HG03097 (cell line): ENCODE results near the gene FANK1.

Experiments used
- ATAC-seq: cut with Tn5 transposase; IDR thresholded peaks from one replicate; pipeline ENCODE4 v1.9.1; 2021; ENCODE audit not compliant: unreplicated experiment, low FRiP score

FANK1 gene, protein sequence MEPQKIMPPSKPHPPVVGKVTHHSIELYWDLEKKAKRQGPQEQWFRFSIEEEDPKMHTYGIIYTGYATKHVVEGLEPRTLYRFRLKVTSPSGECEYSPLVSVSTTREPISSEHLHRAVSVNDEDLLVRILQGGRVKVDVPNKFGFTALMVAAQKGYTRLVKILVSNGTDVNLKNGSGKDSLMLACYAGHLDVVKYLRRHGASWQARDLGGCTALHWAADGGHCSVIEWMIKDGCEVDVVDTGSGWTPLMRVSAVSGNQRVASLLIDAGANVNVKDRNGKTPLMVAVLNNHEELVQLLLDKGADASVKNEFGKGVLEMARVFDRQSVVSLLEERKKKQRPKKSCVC

DNA sequence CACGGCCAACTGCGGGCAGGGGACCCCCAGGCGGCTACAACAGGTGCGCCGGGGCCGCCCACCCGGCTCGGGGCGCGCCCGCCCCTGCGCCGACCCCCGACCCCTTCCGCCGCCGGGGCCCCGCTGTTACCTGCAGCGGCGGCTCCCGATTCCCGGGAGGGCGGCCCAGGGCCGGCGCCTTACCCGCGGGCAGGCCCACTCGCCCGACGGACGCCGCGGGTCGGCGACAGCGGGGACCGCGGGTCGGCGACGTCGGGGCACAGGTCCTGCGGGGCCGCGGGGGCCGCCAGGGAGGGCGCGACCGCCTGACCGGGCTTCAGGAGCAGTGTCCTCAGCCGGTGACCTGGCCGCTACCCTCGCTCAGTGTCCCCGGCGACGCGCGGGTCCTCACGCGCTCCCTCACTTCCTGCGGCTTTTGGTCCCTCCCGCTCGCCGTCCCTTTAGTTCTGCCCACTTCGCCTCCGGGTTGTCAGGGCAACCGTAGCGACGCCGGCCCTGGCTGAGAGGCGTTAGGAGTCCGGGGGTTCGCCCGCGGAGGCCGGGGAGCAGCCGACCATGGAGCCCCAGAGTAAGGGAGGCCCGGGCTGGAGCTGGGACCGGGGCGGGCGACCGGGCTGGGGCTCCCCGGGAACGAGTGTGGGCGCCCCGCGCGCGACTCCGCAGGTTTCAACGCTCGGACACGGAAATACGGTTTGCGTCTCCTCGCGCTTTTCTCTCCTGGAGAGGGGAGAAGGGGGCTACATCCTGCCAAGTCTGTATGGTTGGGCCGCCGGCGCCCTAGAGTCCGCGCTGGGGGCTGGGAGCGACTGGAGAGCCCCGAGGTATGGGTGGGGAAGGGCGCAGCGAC is at the start of gene FANK1:
FANK1 (plus strand) TSS at position 477 of the 847 bp plus-strand sequence; CDS start at position 556, 79 bp downstream.
- ATAC-seq = peak; percentile 78

- no peak for ATAC-seq
Observed at GRCh38 chr10:125846894-125847293, 49.5 kb upstream of the FANK1 start.

DNA sequence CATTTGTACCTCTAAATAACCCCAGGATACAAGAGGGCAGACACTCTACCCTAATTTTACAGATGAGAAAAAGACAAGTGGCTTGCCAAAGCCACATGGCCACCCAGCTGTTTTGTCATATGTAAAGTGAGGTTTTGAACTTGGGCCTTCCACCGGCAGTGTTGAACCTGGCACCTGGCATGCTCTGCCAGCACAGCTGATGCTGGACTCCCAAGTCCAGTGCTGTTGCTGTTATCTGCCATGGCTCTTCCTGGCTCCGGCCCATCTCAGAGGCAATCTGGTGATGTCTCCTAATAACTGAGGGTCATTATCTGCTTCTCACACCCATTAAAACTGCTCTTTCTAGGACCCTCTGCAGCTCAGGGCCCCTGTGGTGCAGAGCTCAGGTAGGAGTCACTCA is 48.0 kb upstream of the FANK1 start:
- no peak for ATAC-seq

GRCh38 chr10:125848857-125849256 is 47.5 kb upstream of the FANK1 start:
- ATAC-seq = no peak

DNA sequence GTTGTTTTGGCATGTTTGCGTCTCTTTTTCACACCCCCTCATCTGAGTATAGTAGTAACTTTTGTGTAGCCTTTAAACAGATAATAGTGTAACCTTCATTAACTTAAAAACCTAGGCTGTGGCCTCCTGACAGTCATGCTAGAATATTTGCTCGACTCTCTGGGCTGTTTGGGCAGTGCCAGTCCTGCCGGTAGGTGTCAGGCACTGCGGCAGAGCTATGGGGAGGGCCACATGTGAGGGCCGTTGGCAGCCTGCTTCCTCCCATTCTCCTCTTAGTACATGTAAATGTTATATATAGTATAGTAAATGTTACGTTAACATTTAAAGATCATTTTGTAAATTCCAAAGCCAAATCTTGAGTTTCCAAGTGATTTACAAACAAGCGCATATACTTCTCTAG is 46.9 kb upstream of the FANK1 start:
- no peak for ATAC-seq

DNA sequence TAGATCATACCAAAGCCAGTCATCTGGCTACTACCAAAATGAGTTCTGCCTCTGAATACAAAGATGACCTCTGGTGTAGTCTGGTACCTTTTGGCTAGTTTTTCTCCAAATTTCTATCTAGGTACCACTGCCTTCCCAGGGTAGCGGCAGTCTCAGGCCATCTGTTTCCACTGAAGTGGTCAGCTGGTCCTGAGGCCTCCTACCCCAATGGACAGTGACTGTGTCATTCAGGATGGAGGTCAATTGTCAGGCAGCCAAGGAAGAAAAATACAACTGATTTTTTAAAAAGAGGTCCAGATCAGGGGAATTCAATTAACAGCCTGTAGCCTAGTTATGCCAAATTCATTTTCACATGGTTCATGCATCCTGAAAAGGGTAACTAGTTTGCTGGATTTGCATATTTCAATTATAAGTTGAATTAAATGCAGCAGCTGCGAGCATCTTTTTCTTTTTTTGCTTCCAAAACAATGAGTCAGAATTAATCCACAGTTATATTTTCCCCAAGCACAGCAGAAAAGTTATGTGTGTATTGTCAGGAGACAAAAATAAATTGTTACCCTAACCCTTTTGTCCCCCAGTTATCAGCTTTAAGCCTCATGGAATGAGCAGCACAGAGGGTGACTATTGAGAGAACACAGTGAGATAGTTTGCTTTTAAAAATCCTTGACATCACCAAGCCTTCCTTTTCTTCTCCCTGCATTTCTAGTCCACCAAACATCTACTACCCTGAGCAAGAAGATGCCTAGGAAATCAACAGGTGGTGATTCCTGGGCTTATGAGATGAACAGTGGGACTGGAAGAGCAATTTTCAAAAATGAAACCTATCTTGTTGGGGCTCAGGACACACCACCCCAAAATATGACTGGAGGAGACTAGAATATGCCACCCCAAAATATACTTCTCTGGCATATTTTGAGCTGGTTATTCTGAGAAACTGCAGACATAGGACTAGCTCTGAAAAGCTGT is 45.3 kb upstream of the FANK1 start:
- no peak for ATAC-seq

GRCh38 chr10:125852487-125852886 is 43.9 kb upstream of the FANK1 start:
- no peak for ATAC-seq

GRCh38 chr10:125857185-125857760 is 39.1 kb upstream of the FANK1 start:
- no peak for ATAC-seq

DNA sequence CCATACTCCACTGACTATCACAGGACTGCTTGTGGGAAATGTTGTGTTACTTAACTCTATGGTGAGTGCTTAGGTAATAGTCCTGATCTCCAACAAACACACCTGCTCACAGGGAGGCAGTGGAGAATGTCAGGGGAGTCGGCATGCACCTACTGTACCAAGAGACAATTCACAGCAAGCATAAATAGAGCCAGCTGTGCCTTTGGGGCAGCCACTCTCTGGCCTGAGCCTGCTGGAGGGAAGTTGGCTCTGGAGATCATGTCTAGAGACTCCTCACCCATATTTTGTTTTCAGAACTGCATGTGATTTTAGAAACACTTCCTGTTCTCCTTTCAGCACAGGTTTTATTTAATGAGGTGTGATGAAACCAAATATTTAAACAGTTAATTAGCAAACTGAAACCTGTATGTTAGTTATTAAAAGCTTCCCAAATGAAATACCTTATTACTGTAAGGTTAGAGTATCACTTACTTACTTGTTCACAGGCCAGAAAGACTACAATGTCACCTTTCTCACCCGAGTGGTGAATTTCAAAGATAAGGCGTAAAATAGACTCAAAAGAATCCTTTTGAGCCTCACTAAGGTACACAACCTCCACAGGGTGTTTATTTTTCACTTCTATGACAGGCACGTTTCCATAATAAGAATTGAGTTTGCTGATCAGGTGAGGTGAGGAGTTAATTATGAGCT is 37.1 kb upstream of the FANK1 start:
- no peak for ATAC-seq

- no peak for ATAC-seq
Observed at GRCh38 chr10:125865120-125865519, 31.2 kb upstream of the FANK1 start.

DNA sequence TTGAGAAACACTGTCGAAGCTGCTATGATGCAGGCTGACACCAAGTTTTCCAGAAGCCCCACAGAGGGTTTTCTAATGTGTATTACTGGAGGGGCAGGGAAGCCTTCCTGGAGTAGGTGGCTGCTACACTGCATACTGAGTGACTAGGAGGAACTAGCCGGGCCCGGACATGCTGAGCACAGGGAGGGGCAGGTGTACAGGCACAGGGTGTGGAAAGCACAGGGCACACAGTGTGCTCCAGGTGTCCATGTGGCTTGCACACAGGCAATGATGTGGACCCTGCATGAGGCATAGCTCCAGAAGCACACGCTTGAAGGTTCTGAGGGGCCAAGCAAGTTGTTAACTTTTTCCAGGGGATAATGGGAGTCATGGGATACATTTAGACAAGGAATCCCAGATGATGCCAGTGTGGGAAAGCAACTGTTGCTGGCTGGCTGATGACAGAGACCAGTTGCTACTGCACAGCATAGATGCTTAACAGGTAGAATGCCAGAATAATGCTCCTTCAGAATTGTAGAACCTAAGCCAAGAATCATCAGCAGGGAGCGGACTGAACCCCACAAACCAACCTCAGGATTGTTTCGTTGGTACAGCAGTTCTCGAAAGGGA is 29.8 kb upstream of the FANK1 start:
- ATAC-seq = no peak

GRCh38 chr10:125868372-125868975 is 27.9 kb upstream of the FANK1 start:
- ATAC-seq = no peak

DNA sequence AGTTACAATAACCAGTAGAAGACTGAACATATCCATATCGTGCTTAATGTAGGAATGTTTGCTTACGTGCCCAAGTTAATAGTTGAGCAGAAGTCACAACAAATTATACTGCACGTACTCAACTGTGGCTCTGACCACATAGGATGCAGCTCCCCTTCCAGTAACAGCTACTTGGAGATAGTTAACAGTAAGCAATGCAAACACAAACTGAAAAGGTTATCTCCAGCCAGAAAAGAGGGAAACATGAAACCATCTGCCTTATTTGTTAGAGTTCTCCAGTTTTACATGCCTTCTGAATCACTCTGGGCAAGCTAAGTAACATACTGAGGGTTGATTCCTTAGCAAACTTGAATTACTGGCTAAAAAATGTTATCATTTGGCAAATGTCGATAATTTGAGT is 25.0 kb upstream of the FANK1 start:
- no peak for ATAC-seq

GRCh38 chr10:125878957-125879835 is 17.2 kb upstream of the FANK1 start:
- no peak for ATAC-seq

DNA sequence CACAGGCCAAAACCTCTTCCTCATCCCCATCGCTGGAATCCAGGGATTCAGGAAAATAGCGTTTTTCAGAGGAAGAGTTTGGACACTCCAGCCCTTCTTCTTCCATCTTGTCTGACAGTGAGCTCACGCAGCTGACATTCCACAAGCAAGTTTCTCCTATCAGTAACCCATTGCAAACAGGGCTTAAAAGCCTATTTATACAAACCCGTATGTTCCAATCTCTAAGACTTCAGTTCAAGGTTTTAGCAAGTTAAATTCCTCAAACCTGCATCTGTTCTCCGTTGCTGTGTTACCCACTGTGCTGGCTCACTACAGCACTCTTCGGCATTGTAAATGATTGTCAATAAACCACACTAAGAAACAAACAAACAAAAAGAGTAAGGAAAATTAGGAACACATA is 15.6 kb upstream of the FANK1 start:
- ATAC-seq = no peak

DNA sequence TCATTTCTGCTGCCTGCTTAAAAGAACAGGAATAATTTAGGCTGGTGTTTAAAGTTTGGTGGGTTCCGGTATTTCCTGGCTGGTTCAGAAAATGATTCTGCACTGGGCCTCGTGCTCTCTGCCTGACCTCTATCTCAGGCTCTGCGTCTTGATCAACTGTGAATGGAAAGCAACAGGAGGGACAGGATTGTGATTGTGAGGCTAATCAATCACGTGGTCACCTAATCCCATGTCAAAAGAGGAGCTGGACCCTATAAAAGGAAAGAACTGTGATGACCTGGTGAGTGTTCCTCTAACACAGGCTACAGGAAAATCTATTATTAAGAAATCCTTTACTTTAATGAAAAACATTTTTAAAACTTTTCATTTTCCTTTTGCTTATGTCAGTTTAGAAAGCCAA is 15.2 kb upstream of the FANK1 start, which contains the start of gene DHX32:
DHX32 (minus strand) TSS at position 101 of the 400 bp plus-strand sequence. CDS start 468 bp downstream, outside the sequence.
- no peak for ATAC-seq

DNA sequence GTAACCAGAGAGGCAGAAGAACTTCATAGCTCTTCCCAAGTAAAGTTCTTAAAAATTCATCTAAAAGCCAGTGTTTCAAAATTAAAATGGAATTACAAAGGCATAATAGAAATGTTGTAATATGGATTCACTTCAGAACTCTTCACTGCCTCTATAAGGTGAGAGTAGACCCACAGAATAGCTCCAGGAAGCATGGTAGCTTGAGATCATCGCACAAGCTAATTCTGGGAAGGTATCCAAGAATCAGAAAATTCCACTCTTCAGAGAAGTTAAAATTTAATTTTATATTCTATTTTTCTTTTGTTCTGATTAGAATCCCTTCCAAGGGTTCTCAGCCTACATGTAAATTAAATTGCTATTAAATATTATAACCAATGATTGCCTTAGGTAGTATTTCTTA is 13.8 kb upstream of the FANK1 start:
- no peak for ATAC-seq

GRCh38 chr10:125883211-125883610 is 13.2 kb upstream of the FANK1 start:
- ATAC-seq = no peak
